Endothelial cell of umbilical vein (primary cell): Measurements from ENCODE around the gene RELCH. TPM values are rescaled to one million over a fixed set of nuclear protein-coding genes. Genes with fewer than 3 reads are reported as not detected.

Experiments used
- BruUV-seq: library from RNA; stranded (reverse); fragments of 400-500 nt; replicated peaks from 2 replicates; lab custom pipeline; 2021; lab: Mats Ljungman, UMichigan
- CTCF ChIA-PET: fragments of 300-600, 350-600 bp; sonication (Branson Sonifier 250); formaldehyde crosslinking; loops from one replicate; lab custom pipeline; 2021; ENCODE audit warnings: antibody characterized with exemption, inconsistent platforms; lab: Charles Lee
- POLR2A ChIA-PET: fragments of 300-600, 350-600 bp; sonication (Branson Sonifier 250); formaldehyde crosslinking; loops from one replicate; lab custom pipeline; 2021; ENCODE audit warnings: antibody characterized with exemption, inconsistent platforms; lab: Charles Lee
- DNase-seq: peaks from one replicate; pipeline ENCODE4 v3.0.0-alpha.2; 2011; ENCODE audit warnings: low read depth, low spot score
- FAIRE-seq: peaks from 2 replicates; lab custom pipeline; 2011; peaks lifted over from hg19 to GRCh38; lab: Jason Lieb, UNC
- H2AFZ ChIP-seq: 2 replicates; pipeline ENCODE4 v1.6.0; 2012; ENCODE audit warnings: low read depth, low read length, control low read depth, inconsistent platforms
- H3K27ac ChIP-seq: 2 replicates; pipeline ENCODE4 v1.5.1; 2011; ENCODE audit warnings: low read depth, mild to moderate bottlenecking, control low read depth, low read length, moderate library complexity; ENCODE audit not compliant: insufficient read depth
- H3K27me3 ChIP-seq, 2 experiments: 2 replicates each; pipeline versions ENCODE4 v1.6.0 to v1.6.1; 2011; ENCODE audit warnings: low read length in 2 of 2, mixed read lengths in 1 of 2; ENCODE audit not compliant: control insufficient read depth in 2 of 2, insufficient read depth in 2 of 2
- H3K36me3 ChIP-seq, 2 experiments: 2 replicates in 1 of 2; 3 replicates in 1 of 2; pipeline ENCODE4 v1.5.1; 2011; ENCODE audit warnings: low read length in 2 of 2, mild to moderate bottlenecking in 1 of 2, moderate library complexity in 1 of 2; ENCODE audit not compliant: control insufficient read depth in 2 of 2, insufficient read depth in 2 of 2; ENCODE audit errors: extremely low read depth in 1 of 2
- H3K4me1 ChIP-seq: 3 replicates; pipeline ENCODE4 v1.5.1; 2011; ENCODE audit warnings: mild to moderate bottlenecking, low read length; ENCODE audit not compliant: control insufficient read depth, insufficient read depth; ENCODE audit errors: extremely low read depth
- H3K4me2 ChIP-seq: 2 replicates; pipeline ENCODE4 v1.6.1; 2011; ENCODE audit warnings: low read length, control low read depth, mixed read lengths; ENCODE audit not compliant: insufficient read depth
- H3K4me3 ChIP-seq, 3 experiments: fragments of 200-600 bp in 1 of 3; sonication (generic), shearing (Covaris generic) in 1 of 3; replicated peaks in 1 of 3; 2 replicates each; pipeline ENCODE4 v1.5.1; 2011 to 2016; ENCODE audit warnings: control low read depth in 3 of 3, low read length in 3 of 3, mild to moderate bottlenecking in 2 of 3, inconsistent platforms in 1 of 3, low read depth in 1 of 3, moderate library complexity in 1 of 3; ENCODE audit not compliant: insufficient read depth in 1 of 3
- H3K79me2 ChIP-seq: 2 replicates; pipeline ENCODE4 v1.6.0; 2012; ENCODE audit warnings: low read length, inconsistent platforms; ENCODE audit not compliant: control insufficient read depth, insufficient read depth
- H3K9ac ChIP-seq: replicated peaks from 2 replicates; pipeline ENCODE3; 2011; ENCODE audit warnings: low read length, control low read depth; ENCODE audit not compliant: insufficient read depth; ENCODE audit errors: extremely low read depth
- H3K9me1 ChIP-seq: replicated peaks from 3 replicates; pipeline ENCODE4 v1.6.0; 2011; ENCODE audit warnings: mild to moderate bottlenecking, low read length; ENCODE audit not compliant: control insufficient read depth, insufficient read depth; ENCODE audit errors: extremely low read depth
- H3K9me3 ChIP-seq: replicated peaks from 2 replicates; pipeline ENCODE4 v1.5.1; 2012; ENCODE audit warnings: low read length, inconsistent platforms; ENCODE audit not compliant: control insufficient read depth, insufficient read depth
- H4K20me1 ChIP-seq: replicated peaks from 2 replicates; pipeline ENCODE3; 2011; ENCODE audit warnings: mild to moderate bottlenecking, low read length; ENCODE audit not compliant: control insufficient read depth, insufficient read depth; ENCODE audit errors: extremely low read depth
- EZH2 ChIP-seq: IDR thresholded peaks from 2 replicates; pipeline ENCODE4 v1.6.1; 2012; ENCODE audit warnings: borderline replicate concordance, low read depth, mild to moderate bottlenecking, moderate library complexity, low read length, inconsistent platforms; ENCODE audit not compliant: severe bottlenecking
- FOS ChIP-seq: IDR thresholded peaks from 2 replicates; pipeline ENCODE4 v1.6.1; 2011; ENCODE audit warnings: mild to moderate bottlenecking, low read length, moderate library complexity, borderline replicate concordance; ENCODE audit not compliant: insufficient read depth
- GATA2 ChIP-seq: IDR thresholded peaks from 2 replicates; pipeline ENCODE4 v1.7.0; 2011; ENCODE audit warnings: low read depth, mild to moderate bottlenecking, moderate library complexity, mixed read lengths, low read length; ENCODE audit not compliant: insufficient read length, insufficient read depth
- JUN ChIP-seq: IDR thresholded peaks from 2 replicates; pipeline ENCODE4 v1.6.1; 2011; ENCODE audit warnings: borderline replicate concordance, low read depth; ENCODE audit not compliant: insufficient read length, insufficient read depth
- MYC ChIP-seq: IDR thresholded peaks from one replicate; pipeline ENCODE4 v1.6.1; 2011; ENCODE audit warnings: mild to moderate bottlenecking, low read depth, low read length
- POLR2A ChIP-seq: IDR thresholded peaks from 2 replicates; pipeline ENCODE4 v1.6.1; 2012; ENCODE audit warnings: low read depth, mild to moderate bottlenecking, control low read depth, low read length
- POLR2AphosphoS5 ChIP-seq: IDR thresholded peaks from 2 replicates; pipeline ENCODE4 v1.6.1; 2012; ENCODE audit warnings: low read depth, mild to moderate bottlenecking, control low read depth, low read length, moderate library complexity; ENCODE audit not compliant: insufficient read depth
- dilution Hi-C: fragments of 300-500 bp; cut with MboI; formaldehyde crosslinking; loops from one replicate; pipeline ENCODE4 v1.15.0; 2019; ENCODE audit warnings: low sequenced_read_pairs; ENCODE audit not compliant: extremely low pct_ligation_motif_present
- intact Hi-C: fragments of 100-400 bp; cut with micrococcal nuclease; formaldehyde crosslinking; loops from one replicate; pipeline ENCODE4 v1.10.0; 2022
- polyA plus RNA-seq, 4 experiments: library from polyadenylated mRNA; depleted of rRNA in 3 of 4; stranded (reverse) in 3 of 4; unstranded in 1 of 4; fragments of >200 nt; gene quantifications; 2 replicates each; pipeline versions ENCODE4 v1.2.1 to v1.2.3, GENCODE V29; 2011 to 2012; ENCODE audit warnings: missing spikeins in 1 of 4
- total RNA-seq: library from RNA; stranded (reverse); gene quantifications from 2 replicates; pipeline ENCODE4 v1.2.3, GENCODE V29; 2021
- TF ChIP-seq, protein P1 (sequence below), 2 donors: IDR thresholded peaks; 1 replicate in 1 of 2; 2 replicates in 1 of 2; pipeline ENCODE4 v1.5.1; 2011; ENCODE audit warnings: low read length in 2 of 2, mild to moderate bottlenecking in 2 of 2, moderate library complexity in 2 of 2, control low read depth in 1 of 2, inconsistent platforms in 1 of 2, low read depth in 1 of 2; ENCODE audit not compliant: insufficient read depth in 1 of 2; ENCODE audit errors: extremely low read depth in 1 of 2
- TF ChIP-seq, protein P2 (sequence below): IDR thresholded peaks from 2 replicates; pipeline ENCODE4 v1.6.1; 2011; ENCODE audit not compliant: insufficient read depth, insufficient read length

The RELCH gene
- total and polyA plus RNA-seq, 2 donors (not counting 3 experiments of a cell fraction or from before 2014, with no cell fraction given): 6.6 to 25.2 TPM

DNA sequence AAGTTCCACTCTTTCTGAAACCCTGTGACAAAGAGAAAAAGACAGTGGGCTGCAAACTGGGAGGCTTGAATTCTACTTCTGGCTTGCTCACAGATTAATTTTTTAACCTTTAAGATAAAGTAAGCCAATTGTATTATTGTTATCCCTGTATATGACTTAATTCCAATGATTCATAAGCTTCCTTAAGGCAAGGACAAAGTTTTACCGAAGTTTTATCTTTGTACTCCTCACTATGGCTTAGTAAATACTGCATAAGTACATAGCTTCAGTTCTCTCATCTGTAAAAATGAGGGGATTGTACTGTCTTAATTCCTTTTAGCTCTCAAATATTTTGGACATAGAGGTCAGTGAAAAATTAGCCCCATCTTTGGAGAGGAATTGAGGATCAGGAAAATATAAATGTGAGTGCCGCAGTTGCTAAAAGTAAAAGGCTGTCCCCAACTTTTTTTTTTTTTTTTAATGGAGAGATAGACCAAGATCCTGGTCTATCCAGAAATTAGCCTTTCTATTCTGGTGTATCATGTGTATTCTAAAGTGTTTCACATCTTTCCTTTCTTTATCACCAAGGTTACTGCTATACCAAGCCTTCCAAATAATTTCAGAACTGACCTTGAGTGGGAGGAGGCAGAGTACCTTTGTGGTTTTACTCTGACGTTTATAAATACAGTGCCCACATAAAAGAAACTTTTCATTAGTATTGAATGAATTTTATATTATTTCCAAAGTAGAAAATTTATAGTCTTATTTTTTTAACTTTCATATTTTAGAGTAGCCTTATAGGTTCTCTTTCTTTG is 13.3 kb downstream of the RELCH start:
- CTCF ChIA-PET: interaction anchor here (0.9 to 2.3 kb wide), 10 partner anchors 9 to 385 kb away, joined by 3 to 8 read pairs (median 4); partner anchors contain the start of genes PIGN and RELCH
- Histone ChIP-seq H2AFZ (no peak overlapping the region), H3K4me3 (no peak overlapping the region), H3K9ac (no peak overlapping the region), H3K27ac (no peak overlapping the region), H3K36me3 (no peaks in the 10 kb centered on the region), H3K27me3 (no peaks in the 10 kb centered on the region), H3K9me1 (no peaks in the 10 kb centered on the region), H3K79me2 (peaks cover 60% of the 10 kb centered on the region), H3K4me1 (peaks cover 4% of the 10 kb centered on the region), H3K9me3 (no peaks in the 10 kb centered on the region), H3K4me2 (no peak overlapping the region), H4K20me1 (peaks cover 2% of the 10 kb centered on the region)
- DNase-seq (peak; percentile 10), FAIRE-seq (no peak)
- BruUV-seq: no TSS peak
- TF ChIP-seq EZH2: no peak
- TF ChIP-seq FOS: no peak
- TF ChIP-seq, protein P1, sequence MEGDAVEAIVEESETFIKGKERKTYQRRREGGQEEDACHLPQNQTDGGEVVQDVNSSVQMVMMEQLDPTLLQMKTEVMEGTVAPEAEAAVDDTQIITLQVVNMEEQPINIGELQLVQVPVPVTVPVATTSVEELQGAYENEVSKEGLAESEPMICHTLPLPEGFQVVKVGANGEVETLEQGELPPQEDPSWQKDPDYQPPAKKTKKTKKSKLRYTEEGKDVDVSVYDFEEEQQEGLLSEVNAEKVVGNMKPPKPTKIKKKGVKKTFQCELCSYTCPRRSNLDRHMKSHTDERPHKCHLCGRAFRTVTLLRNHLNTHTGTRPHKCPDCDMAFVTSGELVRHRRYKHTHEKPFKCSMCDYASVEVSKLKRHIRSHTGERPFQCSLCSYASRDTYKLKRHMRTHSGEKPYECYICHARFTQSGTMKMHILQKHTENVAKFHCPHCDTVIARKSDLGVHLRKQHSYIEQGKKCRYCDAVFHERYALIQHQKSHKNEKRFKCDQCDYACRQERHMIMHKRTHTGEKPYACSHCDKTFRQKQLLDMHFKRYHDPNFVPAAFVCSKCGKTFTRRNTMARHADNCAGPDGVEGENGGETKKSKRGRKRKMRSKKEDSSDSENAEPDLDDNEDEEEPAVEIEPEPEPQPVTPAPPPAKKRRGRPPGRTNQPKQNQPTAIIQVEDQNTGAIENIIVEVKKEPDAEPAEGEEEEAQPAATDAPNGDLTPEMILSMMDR (IDR thresholded peaks at IDR 0.05; ENCODE audit: extremely low read depth in 1 of 2, insufficient read depth in 1 of 2, low read depth in 1 of 2, low read length in 2 of 2): no peak
- TF ChIP-seq, protein P2, sequence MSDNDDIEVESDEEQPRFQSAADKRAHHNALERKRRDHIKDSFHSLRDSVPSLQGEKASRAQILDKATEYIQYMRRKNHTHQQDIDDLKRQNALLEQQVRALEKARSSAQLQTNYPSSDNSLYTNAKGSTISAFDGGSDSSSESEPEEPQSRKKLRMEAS: no peak
- TF ChIP-seq JUN: no peak
- no peak for TF ChIP-seq POLR2AphosphoS5
- no peak for TF ChIP-seq GATA2
- TF ChIP-seq POLR2A: no peak
- no peak for TF ChIP-seq MYC
- POLR2A ChIA-PET: interaction anchor here (0.7 kb wide), 1 partner anchor 13 kb away, joined by 4 read pairs; the partner anchor contains the start of genes PIGN and RELCH
- dilution Hi-C loops: no loop called here
- intact Hi-C loops: loop anchor here (1.0 kb wide), 1 partner anchor 13 kb away; the partner anchor contains the start of genes PIGN and RELCH
